ENCODE data around the gene MAPRE3.

Gene MAPRE3

DNA sequence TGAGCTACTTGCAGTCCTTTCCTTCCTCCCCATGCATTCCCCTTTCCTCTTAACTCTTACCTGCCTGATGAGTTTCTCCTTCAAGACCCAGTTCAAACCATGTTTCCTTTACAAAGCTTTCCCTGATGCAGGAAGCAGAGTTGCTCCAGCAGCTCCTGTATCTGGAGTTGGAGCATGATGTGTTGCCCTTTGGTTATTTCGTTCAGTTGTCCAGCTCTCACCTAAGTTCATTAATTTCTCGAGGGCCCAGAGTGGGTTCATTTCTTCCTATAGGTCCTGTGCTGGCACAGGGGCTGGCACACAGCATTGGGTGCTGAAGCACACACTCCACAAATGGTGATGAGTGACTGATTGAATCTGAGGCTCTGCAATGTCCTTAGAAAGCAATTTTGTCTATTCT, 39.3 kb downstream of the MAPRE3 start:
- H3K27ac ChIP-seq, result no peak overlapping the region
- TF ChIP-seq, protein P1, sequence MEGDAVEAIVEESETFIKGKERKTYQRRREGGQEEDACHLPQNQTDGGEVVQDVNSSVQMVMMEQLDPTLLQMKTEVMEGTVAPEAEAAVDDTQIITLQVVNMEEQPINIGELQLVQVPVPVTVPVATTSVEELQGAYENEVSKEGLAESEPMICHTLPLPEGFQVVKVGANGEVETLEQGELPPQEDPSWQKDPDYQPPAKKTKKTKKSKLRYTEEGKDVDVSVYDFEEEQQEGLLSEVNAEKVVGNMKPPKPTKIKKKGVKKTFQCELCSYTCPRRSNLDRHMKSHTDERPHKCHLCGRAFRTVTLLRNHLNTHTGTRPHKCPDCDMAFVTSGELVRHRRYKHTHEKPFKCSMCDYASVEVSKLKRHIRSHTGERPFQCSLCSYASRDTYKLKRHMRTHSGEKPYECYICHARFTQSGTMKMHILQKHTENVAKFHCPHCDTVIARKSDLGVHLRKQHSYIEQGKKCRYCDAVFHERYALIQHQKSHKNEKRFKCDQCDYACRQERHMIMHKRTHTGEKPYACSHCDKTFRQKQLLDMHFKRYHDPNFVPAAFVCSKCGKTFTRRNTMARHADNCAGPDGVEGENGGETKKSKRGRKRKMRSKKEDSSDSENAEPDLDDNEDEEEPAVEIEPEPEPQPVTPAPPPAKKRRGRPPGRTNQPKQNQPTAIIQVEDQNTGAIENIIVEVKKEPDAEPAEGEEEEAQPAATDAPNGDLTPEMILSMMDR (conservative IDR thresholded peaks at IDR 0.05; ENCODE audit: low read depth), result no peak
- POLR2A ChIA-PET (ENCODE audit: low non-redundant PET), result no interaction called here
- CTCF ChIA-PET, result interaction anchor here (0.5 to 0.7 kb wide), 3 partner anchors 23 to 1237 kb away, joined by 3 read pairs; no protein-coding TSS in a partner anchor
- no peak for DNase-seq (ENCODE audit: low spot score)

DNA sequence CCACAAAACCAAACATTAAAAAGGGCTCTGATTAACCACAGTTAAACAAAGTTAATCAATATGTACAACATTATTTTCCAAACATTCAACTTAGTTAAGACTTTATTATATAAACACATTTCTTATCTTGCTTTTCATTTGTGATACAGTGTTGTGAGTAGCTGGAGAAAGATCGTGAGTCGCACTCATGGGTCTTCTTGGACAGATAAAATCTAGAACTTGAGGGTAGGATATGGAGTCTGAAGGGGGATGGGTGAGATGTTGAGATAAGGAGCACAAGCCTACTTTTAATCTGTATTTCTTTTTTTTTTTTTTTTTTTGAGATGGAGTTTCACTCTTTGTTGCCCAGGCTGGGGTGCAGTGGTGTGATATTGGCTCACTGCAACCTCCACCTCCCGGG, 39.7 kb downstream of the MAPRE3 start:
- ChIA-PET POLR2A (ENCODE audit: low non-redundant PET) (no interaction called here), CTCF (interaction anchor here (0.7 kb wide), 1 partner anchor 193 kb away, joined by 3 read pairs; no protein-coding TSS in a partner anchor)
- DNase-seq (ENCODE audit: low spot score), result no peak
- no peak overlapping the region for H3K27ac ChIP-seq
- TF ChIP-seq, protein P1 (conservative IDR thresholded peaks at IDR 0.05; ENCODE audit: low read depth), result no peak

DNA sequence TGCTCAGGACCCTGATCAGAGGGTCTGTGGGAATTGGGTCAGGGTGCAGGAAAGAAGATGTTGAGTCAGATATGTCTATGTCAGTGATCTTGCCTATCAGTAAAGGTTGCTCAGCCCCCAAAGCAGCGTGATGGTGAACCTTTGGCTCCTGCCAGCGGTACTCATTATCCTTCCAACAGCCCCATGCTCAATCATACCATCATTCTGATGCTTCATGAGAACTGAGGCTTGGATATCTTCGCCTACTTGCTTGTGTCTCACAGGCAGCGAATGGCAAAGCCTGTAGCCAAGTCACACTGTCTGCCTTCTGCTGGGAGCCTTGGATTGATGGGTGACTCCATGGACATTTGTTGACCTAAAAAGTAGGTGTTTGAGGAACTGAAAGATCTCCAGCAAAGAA, 43.3 kb downstream of the MAPRE3 start:
- TF ChIP-seq, protein P1 (conservative IDR thresholded peaks at IDR 0.05; ENCODE audit: low read depth), result no peak
- H3K27ac ChIP-seq, result no peak overlapping the region
- ChIA-PET CTCF (interaction anchor here (0.6 to 2.7 kb wide), 4 partner anchors 51 to 167 kb away, joined by 3 to 13 read pairs (median 3); no protein-coding TSS in a partner anchor), POLR2A (ENCODE audit: low non-redundant PET) (no interaction called here)
- no peak for DNase-seq (ENCODE audit: low spot score)

DNA sequence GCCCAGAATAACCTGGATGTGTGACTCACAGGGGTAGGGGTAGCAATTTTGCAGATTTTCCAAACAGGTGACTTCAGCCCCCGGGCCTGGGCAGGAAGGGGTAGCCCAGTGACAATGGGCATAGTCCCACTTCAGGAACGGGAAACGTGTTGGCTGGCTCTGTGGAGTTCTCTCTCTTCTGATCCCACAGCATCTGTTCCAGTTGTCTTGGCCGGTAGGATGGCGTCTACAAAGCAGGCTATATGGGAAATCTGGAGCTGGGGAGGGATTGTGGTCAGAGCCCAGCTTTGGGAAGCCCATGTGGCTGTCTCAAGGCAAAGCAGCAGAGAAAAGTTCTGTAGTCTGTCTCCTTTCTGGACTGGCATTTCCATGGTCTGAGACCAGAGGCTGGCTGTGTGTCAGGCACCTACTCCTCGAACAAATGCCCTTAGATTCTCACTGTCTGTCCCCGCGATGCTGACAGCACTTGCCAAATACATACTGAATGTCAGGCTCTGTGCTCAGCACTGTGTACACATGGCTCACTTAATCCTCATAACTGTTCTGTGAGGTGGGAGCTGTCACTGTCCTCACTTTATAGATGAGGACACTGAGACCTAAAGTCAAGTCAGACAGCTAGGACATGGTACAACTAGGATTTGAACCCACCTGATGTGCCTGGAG, 44.5 kb downstream of the MAPRE3 start:
- CTCF ChIA-PET, result interaction anchor here (0.6 to 5.6 kb wide), 4 partner anchors 51 to 168 kb away, joined by 3 to 115 read pairs (median 6); no protein-coding TSS in a partner anchor

DNA sequence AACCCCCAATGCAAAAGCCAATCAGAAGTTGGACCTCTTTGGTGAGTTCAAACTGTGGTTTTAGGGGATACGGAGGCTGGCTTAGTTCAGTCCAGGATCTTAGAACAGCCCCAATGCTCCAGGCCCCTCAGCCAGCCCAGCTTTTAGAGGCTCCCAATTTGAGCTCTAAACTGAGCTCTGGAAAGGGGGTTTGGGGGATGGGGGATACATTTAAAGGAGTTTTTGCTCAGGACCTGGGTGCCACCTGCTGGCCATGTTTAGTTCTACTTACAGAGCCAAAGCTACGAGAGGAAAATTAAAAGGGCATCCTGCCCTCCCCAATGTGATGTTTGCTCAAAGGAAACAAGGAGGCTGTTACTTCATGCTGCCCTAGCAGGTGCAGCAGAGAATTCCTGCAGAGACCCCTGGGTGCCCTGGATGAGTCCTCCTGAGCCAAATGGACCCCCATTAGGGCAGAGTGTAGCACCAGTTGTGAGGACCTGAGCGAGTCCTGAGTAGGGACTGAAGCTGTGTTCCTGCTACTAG, 46.4 kb downstream of the MAPRE3 start:
- ChIA-PET CTCF (interaction anchor here (0.6 to 5.6 kb wide), 24 partner anchors 9 to 1191 kb away, joined by 3 to 115 read pairs (median 4); partner anchors contain the start of gene TMEM214), POLR2A (ENCODE audit: low non-redundant PET) (interaction anchor here (0.6 kb wide), 1 partner anchor 200 kb away, joined by 6 read pairs; no protein-coding TSS in a partner anchor)
- no peak overlapping the region for H3K27ac ChIP-seq
- DNase-seq (ENCODE audit: low spot score), result peak; percentile 67
- TF ChIP-seq, protein P1 (conservative IDR thresholded peaks at IDR 0.05; ENCODE audit: low read depth), result peak; percentile 58

More for the DNA sequence above, 44.5 kb downstream of the MAPRE3 start:
- TF ChIP-seq, protein P1 (conservative IDR thresholded peaks at IDR 0.05; ENCODE audit: low read depth), result no peak
- no peak for DNase-seq (ENCODE audit: low spot score)
- POLR2A ChIA-PET (ENCODE audit: low non-redundant PET), result no interaction called here
- H3K27ac ChIP-seq, result no peak overlapping the region

DNA sequence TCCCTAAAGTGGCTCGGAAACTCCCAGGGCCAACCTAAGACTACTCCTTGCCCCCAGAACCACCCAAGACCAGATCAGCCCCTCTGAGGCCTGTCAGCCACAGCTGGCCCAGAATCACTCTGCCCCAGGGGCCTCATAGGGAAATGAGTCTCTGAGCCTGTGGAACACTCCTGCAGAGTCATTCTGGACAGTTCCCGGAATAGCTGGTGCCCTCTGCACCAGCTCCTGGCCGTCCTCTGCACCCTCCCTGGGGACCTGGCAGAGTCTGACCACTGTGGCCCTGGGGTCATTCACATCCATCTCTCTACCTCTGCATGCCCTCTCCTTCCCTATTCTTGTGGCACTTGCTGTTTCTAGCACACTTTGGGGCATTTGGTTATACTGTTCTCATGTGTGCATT, 47.7 kb downstream of the MAPRE3 start:
- TF ChIP-seq, protein P1 (conservative IDR thresholded peaks at IDR 0.05; ENCODE audit: low read depth), result no peak
- ChIA-PET POLR2A (ENCODE audit: low non-redundant PET) (no interaction called here), CTCF (interaction anchor here (0.6 to 5.6 kb wide), 3 partner anchors 13 to 172 kb away, joined by 3 to 115 read pairs (median 9); no protein-coding TSS in a partner anchor)
- no peak overlapping the region for H3K27ac ChIP-seq
- no peak for DNase-seq (ENCODE audit: low spot score)

All from RWPE1 (cell line).